ENCODE measurements around the gene KCNE3. TPM values are rescaled to one million over a fixed set of nuclear protein-coding genes. Genes with fewer than 3 reads are reported as not detected.

KCNE3 gene
- total and polyA plus RNA-seq, 2 of the 13 experiments (the other 11 are each of a cell fraction or from before 2014, with no cell fraction given), result 0.33 to 2.2 TPM

- H4K20me1 ChIP-seq (ENCODE audit: insufficient read depth, low read length), result no peaks in the 10 kb centered on the region
- H3K9me3 ChIP-seq (ENCODE audit: low read length), result no peaks in the 10 kb centered on the region
- H3K4me3 ChIP-seq (replicated peaks in 1 of 3; ENCODE audit: insufficient read depth in 1 of 3, low read depth in 2 of 3, low read length in 3 of 3), result no peak overlapping the region
- intact Hi-C loops (cut with micrococcal nuclease; ENCODE audit: unreplicated experiment), result no loop called here
- 47% methylated on average over 1 of the region's 1 CpG for WGBS (ENCODE audit: low lambda C conversion rate)
- DNase-seq (ENCODE audit: low spot score), result no peak
- H3K4me2 ChIP-seq (ENCODE audit: low read depth, low read length), result no peak overlapping the region
- no TSS peak for BruUV-seq (replicated peaks)
- no peak overlapping the region for H3K27ac ChIP-seq (ENCODE audit: extremely low read length, insufficient read depth, low read length)
- CTCF ChIA-PET (ENCODE audit: low intra/inter-chr PET ratio, low total read pairs), result no interaction called here
- H3K4me1 ChIP-seq (ENCODE audit: insufficient read depth, low read length), result peaks cover 21% of the 10 kb centered on the region
- H3K27me3 ChIP-seq (ENCODE audit: control insufficient read depth in 1 of 2, insufficient read depth in 2 of 2, low read length in 2 of 2), result 0 out of 5 replicates have a peak, but pooled peaks cover 0 to 1% of the 10 kb centered on the region in 2 experiments
- in situ Hi-C loops (cut with HindIII; ENCODE audit: extremely low pct_ligation_motif_present, low pct_unique_long_range_greater_than_20kb), result no loop called here
- ATAC-seq, result no peak
- H2AFZ ChIP-seq (ENCODE audit: low read length), result no peak overlapping the region
- no peaks in the 10 kb centered on the region for H3K36me3 ChIP-seq (replicated peaks in 1 of 2; ENCODE audit: control insufficient read depth in 1 of 2, insufficient read depth in 2 of 2, low read length in 2 of 2)
- H3K9ac ChIP-seq (ENCODE audit: insufficient read depth, low read depth, low read length), result no peak overlapping the region
- H3K79me2 ChIP-seq (ENCODE audit: insufficient read depth, low read length), result no peaks in the 10 kb centered on the region
- no peak for FAIRE-seq
- no peak for TF ChIP-seq TCF12 (IDR thresholded peaks at IDR 0.05)
- no peak for TF ChIP-seq TCF12 (CRISPR knock-in tag; IDR thresholded peaks at IDR 0.05)
- TF ChIP-seq E2F2 (CRISPR knock-in tag; IDR thresholded peaks at IDR 0.05; ENCODE audit: borderline replicate concordance), result no peak
- TF ChIP-seq ZIK1 (CRISPR knock-in tag; IDR thresholded peaks at IDR 0.05; ENCODE audit: borderline replicate concordance, low read depth), result no peak
- TF ChIP-seq ZNF512 (CRISPR knock-in tag; IDR thresholded peaks at IDR 0.05), result no peak
- no peak for TF ChIP-seq ZNF256 (CRISPR knock-in tag; conservative IDR thresholded peaks at IDR 0.05)
- TF ChIP-seq ESRRA (CRISPR knock-in tag; IDR thresholded peaks at IDR 0.05; ENCODE audit: low read depth), result no peak
- no peak for TF ChIP-seq ZBTB20 (CRISPR knock-in tag; IDR thresholded peaks at IDR 0.05; ENCODE audit: borderline replicate concordance, low read depth)
- POLR2A ChIA-PET, result interaction anchor here (1.3 kb wide), 1 partner anchor 22 kb away, joined by 4 read pairs; the partner anchor contains the start of gene LIPT2
Measured at GRCh38 chr11:74471037-74471436, 3.7 kb upstream of the KCNE3 start.

Data from HepG2 (cell line).